ENCODE data around the gene LGMN.

The LGMN gene

GRCh38 chr14:92731622-92732115 lies 16.8 kb downstream of the LGMN start:
- no peak for TF ChIP-seq CTCF (IDR thresholded peaks at IDR 0.05; ENCODE audit: extremely low read depth, missing control alignments)
- DNase-seq (ENCODE audit: low spot score), result no peak

- no peak for TF ChIP-seq CTCF (IDR thresholded peaks at IDR 0.05; ENCODE audit: extremely low read depth, missing control alignments)
- peak; percentile 60 for DNase-seq (ENCODE audit: low spot score)
Observed at GRCh38 chr14:92729634-92730358, 18.6 kb downstream of the LGMN start.

- peak; percentile 38 for DNase-seq (ENCODE audit: low spot score)
Observed at GRCh38 chr14:92728759-92729364, 19.6 kb downstream of the LGMN start.

GRCh38 chr14:92726933-92727262 lies 21.5 kb downstream of the LGMN start:
- TF ChIP-seq CTCF (IDR thresholded peaks at IDR 0.05; ENCODE audit: extremely low read depth, missing control alignments), result no peak
- no peak for DNase-seq (ENCODE audit: low spot score)

More at GRCh38 chr14:92728759-92729364, 19.6 kb downstream of the LGMN start:
- no peak for TF ChIP-seq CTCF (IDR thresholded peaks at IDR 0.05; ENCODE audit: extremely low read depth, missing control alignments)

GRCh38 chr14:92726135-92726932 lies 22.1 kb downstream of the LGMN start:
- TF ChIP-seq CTCF (IDR thresholded peaks at IDR 0.05; ENCODE audit: extremely low read depth, missing control alignments), result no peak
- no peak for DNase-seq (ENCODE audit: low spot score)

- no peak for TF ChIP-seq CTCF (IDR thresholded peaks at IDR 0.05; ENCODE audit: extremely low read depth, missing control alignments)
Observed at GRCh38 chr14:92724516-92725340, 23.7 kb downstream of the LGMN start.

More at GRCh38 chr14:92724516-92725340, 23.7 kb downstream of the LGMN start:
- no peak for DNase-seq (ENCODE audit: low spot score)

Data from GM20000 (cell line).